Measurements from ENCODE around the gene SAPCD2.
A peak's percentile ranks its signal among the peaks of the same experiment; 100 is the strongest.

The SAPCD2 gene

GRCh38 chr9:137028263-137029057 is 41.9 kb downstream of the SAPCD2 start:
- peak; percentile 77 for DNase-seq

- DNase-seq: no peak
Observed at GRCh38 chr9:137027369-137028262, 42.7 kb downstream of the SAPCD2 start, which contains the start of gene ABCA2. Gene ABCA2, minus strand, starts transcription at chr9:137028237. Its CDS starts 97 bp downstream, at chr9:137028140.

GRCh38 chr9:137026828-137027227 is 43.5 kb downstream of the SAPCD2 start:
- no peak for DNase-seq

GRCh38 chr9:137026384-137026783 is 44.0 kb downstream of the SAPCD2 start:
- DNase-seq: no peak

GRCh38 chr9:137025517-137025966 is 44.8 kb downstream of the SAPCD2 start:
- DNase-seq: peak; percentile 96

- no peak for DNase-seq
Observed at GRCh38 chr9:137023583-137023991, 46.8 kb downstream of the SAPCD2 start.

- DNase-seq: no peak
Observed at GRCh38 chr9:137023157-137023556, 47.2 kb downstream of the SAPCD2 start.

GRCh38 chr9:137022662-137023008 is 47.7 kb downstream of the SAPCD2 start:
- DNase-seq: no peak

GRCh38 chr9:137021979-137022661 is 48.2 kb downstream of the SAPCD2 start:
- DNase-seq: no peak

- no peak for DNase-seq
Observed at GRCh38 chr9:137021568-137021978, 48.8 kb downstream of the SAPCD2 start.

- no peak for DNase-seq
Observed at GRCh38 chr9:137020771-137021567, 49.4 kb downstream of the SAPCD2 start.

GRCh38 chr9:137019891-137020683 is 50.3 kb downstream of the SAPCD2 start:
- DNase-seq: no peak

GRCh38 chr9:137018761-137019559 is 51.4 kb downstream of the SAPCD2 start:
- no peak for DNase-seq

- DNase-seq: no peak
Observed at GRCh38 chr9:137017791-137018497, 52.4 kb downstream of the SAPCD2 start.

- DNase-seq: no peak
Observed at GRCh38 chr9:137017071-137017470, 53.3 kb downstream of the SAPCD2 start.

GRCh38 chr9:137016436-137016835 is 53.9 kb downstream of the SAPCD2 start:
- no peak for DNase-seq

- DNase-seq: no peak
Observed at GRCh38 chr9:137015976-137016375, 54.4 kb downstream of the SAPCD2 start.

- no peak for DNase-seq
Observed at GRCh38 chr9:137015540-137015930, 54.8 kb downstream of the SAPCD2 start.

- DNase-seq: no peak
Observed at GRCh38 chr9:137014776-137015539, 55.4 kb downstream of the SAPCD2 start.
